Measurements from ENCODE around the gene MCF2L2.

Gene MCF2L2

GRCh38 chr3:183370391-183370790, 58.0 kb downstream of the MCF2L2 start:
- no peak for DNase-seq (ENCODE audit: low read depth in 2 of 2)

- DNase-seq (ENCODE audit: low read depth in 2 of 2) = no peak
These were observed 58.8 kb downstream of the MCF2L2 start for GRCh38 chr3:183369627-183370026.

GRCh38 chr3:183369117-183369516, 59.3 kb downstream of the MCF2L2 start:
- no peak for DNase-seq (ENCODE audit: low read depth in 2 of 2)

- no peak for DNase-seq (ENCODE audit: low read depth in 2 of 2)
These were observed 67.3 kb downstream of the MCF2L2 start for GRCh38 chr3:183360971-183361624.

- no peak for DNase-seq (ENCODE audit: low read depth in 2 of 2)
These were observed 69.4 kb downstream of the MCF2L2 start for GRCh38 chr3:183359036-183359435.

- no peak for DNase-seq (ENCODE audit: low read depth in 2 of 2)
These were observed 70.8 kb downstream of the MCF2L2 start for GRCh38 chr3:183357564-183358079.

GRCh38 chr3:183356920-183357319, 71.5 kb downstream of the MCF2L2 start:
- DNase-seq (ENCODE audit: low read depth in 2 of 2) = no peak

GRCh38 chr3:183354874-183355273, 73.5 kb downstream of the MCF2L2 start:
- DNase-seq (ENCODE audit: low read depth in 2 of 2) = no peak

- DNase-seq (ENCODE audit: low read depth in 2 of 2) = no peak
These were observed 74.0 kb downstream of the MCF2L2 start for GRCh38 chr3:183354325-183354831.

GRCh38 chr3:183353421-183353820, 75.0 kb downstream of the MCF2L2 start:
- DNase-seq (ENCODE audit: low read depth in 2 of 2) = no peak

- DNase-seq (ENCODE audit: low read depth in 2 of 2) = no peak
These were observed 78.3 kb downstream of the MCF2L2 start for GRCh38 chr3:183350164-183350563.

GRCh38 chr3:183349421-183350157, 78.8 kb downstream of the MCF2L2 start:
- no peak for DNase-seq (ENCODE audit: low read depth in 2 of 2)

GRCh38 chr3:183342824-183343223, 85.6 kb downstream of the MCF2L2 start:
- no peak for DNase-seq (ENCODE audit: low read depth in 2 of 2)

- DNase-seq (ENCODE audit: low read depth in 2 of 2) = no peak
These were observed 86.7 kb downstream of the MCF2L2 start for GRCh38 chr3:183341545-183342288.

- no peak for DNase-seq (ENCODE audit: low read depth in 2 of 2)
These were observed 88.2 kb downstream of the MCF2L2 start for GRCh38 chr3:183340222-183340621.

GRCh38 chr3:183339461-183340086, 88.8 kb downstream of the MCF2L2 start:
- DNase-seq (ENCODE audit: low read depth in 2 of 2) = no peak

- DNase-seq (ENCODE audit: low read depth in 2 of 2) = no peak
These were observed 89.9 kb downstream of the MCF2L2 start for GRCh38 chr3:183338520-183338919.

- DNase-seq (ENCODE audit: low read depth in 2 of 2) = no peak
These were observed 95.9 kb downstream of the MCF2L2 start for GRCh38 chr3:183332487-183332886.

- DNase-seq (ENCODE audit: low read depth in 2 of 2) = no peak
These were observed 96.9 kb downstream of the MCF2L2 start for GRCh38 chr3:183331498-183331897.

- no peak for DNase-seq (ENCODE audit: low read depth in 2 of 2)
These were observed 97.5 kb downstream of the MCF2L2 start for GRCh38 chr3:183330881-183331280.

- DNase-seq (ENCODE audit: low read depth in 2 of 2) = no peak
These were observed 98.9 kb downstream of the MCF2L2 start for GRCh38 chr3:183329543-183329942.

GRCh38 chr3:183328823-183329222, 99.6 kb downstream of the MCF2L2 start:
- DNase-seq (ENCODE audit: low read depth in 2 of 2) = no peak
